OCI-LY7 (cell line): ENCODE data around the gene CCNG2.

Experiments used
- EZH2phosphoT487 ChIP-seq: fragments of 200-600 bp; sonication (generic); IDR thresholded peaks from 2 replicates; pipeline ENCODE4 v1.6.1; 2018; ENCODE audit warnings: low read depth, borderline replicate concordance, mild to moderate bottlenecking, mixed run types, antibody characterized with exemption, low read length, moderate library complexity, mixed read lengths
- TF ChIP-seq, protein P1 (sequence below): fragments of 200-600 bp; sonication (generic); conservative IDR thresholded peaks from 2 replicates; pipeline ENCODE4 v1.5.1; 2014; ENCODE audit warnings: mild to moderate bottlenecking, antibody characterized with exemption, low read length, moderate library complexity, mixed read lengths

DNA sequence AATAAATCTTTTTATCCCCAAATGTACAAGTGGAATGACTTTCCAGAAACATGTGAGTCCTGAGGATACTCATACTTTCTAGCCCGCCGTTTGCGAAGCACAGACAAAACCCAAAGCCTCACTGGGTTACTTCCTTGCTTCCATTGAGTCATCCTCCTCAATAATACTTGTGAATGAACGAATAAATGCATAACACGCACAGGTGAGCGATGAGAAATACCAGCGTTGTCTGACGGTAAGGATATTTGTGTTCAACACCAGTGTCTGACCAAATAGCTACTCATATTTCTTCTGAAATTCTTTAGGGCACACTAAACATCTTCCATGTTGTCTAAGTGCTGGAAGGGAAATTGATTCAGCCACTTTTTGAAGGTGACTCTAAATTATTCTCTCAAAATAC lies 36.0 kb downstream of the CCNG2 start:
- TF ChIP-seq, protein P1, sequence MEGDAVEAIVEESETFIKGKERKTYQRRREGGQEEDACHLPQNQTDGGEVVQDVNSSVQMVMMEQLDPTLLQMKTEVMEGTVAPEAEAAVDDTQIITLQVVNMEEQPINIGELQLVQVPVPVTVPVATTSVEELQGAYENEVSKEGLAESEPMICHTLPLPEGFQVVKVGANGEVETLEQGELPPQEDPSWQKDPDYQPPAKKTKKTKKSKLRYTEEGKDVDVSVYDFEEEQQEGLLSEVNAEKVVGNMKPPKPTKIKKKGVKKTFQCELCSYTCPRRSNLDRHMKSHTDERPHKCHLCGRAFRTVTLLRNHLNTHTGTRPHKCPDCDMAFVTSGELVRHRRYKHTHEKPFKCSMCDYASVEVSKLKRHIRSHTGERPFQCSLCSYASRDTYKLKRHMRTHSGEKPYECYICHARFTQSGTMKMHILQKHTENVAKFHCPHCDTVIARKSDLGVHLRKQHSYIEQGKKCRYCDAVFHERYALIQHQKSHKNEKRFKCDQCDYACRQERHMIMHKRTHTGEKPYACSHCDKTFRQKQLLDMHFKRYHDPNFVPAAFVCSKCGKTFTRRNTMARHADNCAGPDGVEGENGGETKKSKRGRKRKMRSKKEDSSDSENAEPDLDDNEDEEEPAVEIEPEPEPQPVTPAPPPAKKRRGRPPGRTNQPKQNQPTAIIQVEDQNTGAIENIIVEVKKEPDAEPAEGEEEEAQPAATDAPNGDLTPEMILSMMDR, result no peak
- no peak for TF ChIP-seq EZH2phosphoT487
